GM12891 (cell line): Measurements from ENCODE around the gene JAZF1.

Experiments used
- POLR2A ChIP-seq: IDR thresholded peaks from 2 replicates; pipeline ENCODE4 v1.6.1; 2011; ENCODE audit warnings: low read depth, low read length, control low read depth
- POLR2AphosphoS5 ChIP-seq: IDR thresholded peaks from 2 replicates; pipeline ENCODE4 v1.6.1; 2011; ENCODE audit warnings: low read depth, low read length, control low read depth
- TAF1 ChIP-seq: IDR thresholded peaks from 2 replicates; pipeline ENCODE4 v1.6.1; 2011; ENCODE audit warnings: low read depth, low read length, control low read depth

- TF ChIP-seq POLR2AphosphoS5, result no peak
- no peak for TF ChIP-seq POLR2A
- TF ChIP-seq TAF1, result no peak
These were observed 110.8 kb downstream of the JAZF1 start for GRCh38 chr7:28069807-28070206.
